Heart left ventricle (tissue), 16 donors: Measurements from ENCODE around the gene ITPR2. TPM values are rescaled to one million over a fixed set of nuclear protein-coding genes. Genes with fewer than 3 reads are reported as not detected.

Experiments used
- ATAC-seq, 4 donors: fragments of 200-7000 bp; cut with Tn5 transposase; one replicate each; pipeline ENCODE4 v1.9.1; 2020 to 2022; ENCODE audit warnings: moderate library complexity in 4 of 4, mild to moderate bottlenecking in 3 of 4, moderate number of reproducible peaks in 1 of 4
- DNase-seq, 5 donors: peaks; one replicate each; pipeline ENCODE4 v3.0.0-alpha.2; 2020
- H3K27ac ChIP-seq, 12 donors: fragments of 200-600 bp; sonication (generic) in 4 of 12; one replicate each; pipeline versions ENCODE4 v1.5.0 to v1.8.0; 2016 to 2022; ENCODE audit warnings: mild to moderate bottlenecking in 2 of 12
- H3K27me3 ChIP-seq, 9 donors: fragments of 200-600 bp; sonication (generic) in 2 of 9; one replicate each; pipeline versions ENCODE4 v1.5.1 to v1.8.0; 2016 to 2022; ENCODE audit warnings: mild to moderate bottlenecking in 3 of 9
- H3K36me3 ChIP-seq, 9 donors: fragments of 200-600 bp; sonication (generic) in 2 of 9; one replicate each; pipeline versions ENCODE4 v1.5.0 to v1.8.0; 2018 to 2022; ENCODE audit warnings: mild to moderate bottlenecking in 2 of 9
- H3K4me1 ChIP-seq, 12 donors: fragments of 200-600 bp; sonication (generic) in 4 of 12; one replicate each; pipeline versions ENCODE4 v1.5.0 to v1.8.0; 2016 to 2022; ENCODE audit warnings: mild to moderate bottlenecking in 3 of 12
- H3K4me3 ChIP-seq, 12 donors: fragments of 200-600 bp; sonication (generic) in 4 of 12; one replicate each; pipeline versions ENCODE4 v1.5.0 to v1.8.0; 2017 to 2022; ENCODE audit warnings: mild to moderate bottlenecking in 9 of 12, moderate library complexity in 4 of 12
- H3K9me3 ChIP-seq, 12 donors: fragments of 200-600 bp; sonication (generic) in 4 of 12; one replicate each; pipeline versions ENCODE4 v1.5.0 to v1.8.0; 2016 to 2022; ENCODE audit warnings: mild to moderate bottlenecking in 1 of 12
- POLR2A ChIP-seq, 2 donors: fragments of 450-650 bp; IDR thresholded peaks; one replicate each; pipeline ENCODE4 v1.6.1; 2017; ENCODE audit warnings: antibody characterized with exemption in 2 of 2, mild to moderate bottlenecking in 2 of 2, moderate library complexity in 2 of 2
- WGBS, 4 donors: extraction: QIAGEN DNeasy Blood & Tissue Kit in 2 of 4; methylation state at CpG; one replicate each; pipeline versions ENCODE4 v1.1.5 to v1.1.7; 2013 to 2018; 5-methylcytosine and 5-hydroxymethylcytosine counted together
- intact Hi-C, 10 donors: fragments of 100-400 bp; cut with DNase I; formaldehyde crosslinking; loops; one replicate each; pipeline versions ENCODE4 v1.11.1 to v1.14.2; 2022
- polyA plus RNA-seq, 2 donors: library from polyadenylated mRNA; stranded (reverse); fragments of 200-250 nt; gene quantifications; one replicate each; pipeline ENCODE4 v1.2.3, GENCODE V29; 2013
- total RNA-seq, 9 donors: library from RNA; depleted of rRNA in 2 of 9; stranded (reverse); fragments of >200 nt in 2 of 9; fragmentation: NEBNext Ultra II Directional in 3 of 9; extraction: Animal tissue kit (Norgen Biotek cat#: 25700) in 3 of 9; gene quantifications; one replicate each; pipeline versions ENCODE4 v1.1.0 to v1.2.4, GENCODE V29; 2016 to 2023
- TF ChIP-seq, protein P1 (sequence below), 12 donors: fragments of 200-600 bp; sonication (generic) in 4 of 12; IDR thresholded peaks; one replicate each; pipeline versions ENCODE4 v1.5.0 to v1.8.0; 2018 to 2022; ENCODE audit warnings: antibody characterized with exemption in 12 of 12, mild to moderate bottlenecking in 5 of 12
- donor health status: ischemic (EF 13 %, LVEDD 7.1; RV severe dilation, severe dysfunction).
- donor health status: healthy with polysubstance abuse.
- donor health status: DM: no; HTN: yes; CAD: no.
- donor health status: DM: no; HTN: no; CAD: no.
- donor health status: ischemic (EF 25% LVEDD 6.9; RV normal size, moderate dysfunction).
- donor health status: ischemic (EF 25% LVEDD 5.7; RV mildly dilated, moderate dysfunction).
- donor health status: healthy.
- donor health status: DM: yes; HTN: yes; CAD: no.
- donor health status: ischemic (EF 35%, LVEDD 5.7; RV mildly dilated, moderate dysfunction).
- donor health status: nonischemic (EF 11% LVEDD 7.7; RV severe dilation, severe dysfunction).
- donor health status: DM: yes; HTN: yes; CAD: no.
- donor health status: PGD.
- donor health status: ischemic (EF 29% LVEDD 5.4; RV normal size, mild dysfunction).
- donor health status: nonischemic (EF 23%, LVEDD 6.1; RV moderate dilation, normal function).

ITPR2 gene
- total and polyA plus RNA-seq, 11 donors: 3.4 to 45.6 (median 11.8) TPM

DNA sequence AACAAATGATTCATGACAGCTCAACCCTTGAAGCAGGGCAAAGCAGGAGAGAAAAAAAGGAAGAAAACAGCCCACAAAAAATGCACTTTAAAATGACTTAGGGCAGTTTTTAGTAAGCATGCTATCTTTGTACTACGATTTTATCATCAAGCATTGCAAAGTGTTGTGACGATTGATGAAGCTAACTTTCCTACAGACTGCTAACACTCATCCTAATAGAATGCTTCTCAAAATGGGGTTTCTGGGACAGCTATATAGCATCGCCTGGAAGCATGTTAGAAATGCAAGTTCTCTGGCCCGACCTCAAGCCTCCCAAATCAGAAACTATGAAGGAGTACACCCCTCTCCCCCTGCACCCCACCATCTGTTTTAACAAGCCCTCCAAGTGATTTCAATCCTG is 381.2 kb downstream of the ITPR2 start:
- ATAC-seq: no peak
- peaks cover 0 to 18% (median 4%) of the 10 kb centered on the region in 12 donors for H3K4me1 ChIP-seq
- H3K27ac ChIP-seq: no peak overlapping the region
- no peaks in the 10 kb centered on the region for H3K27me3 ChIP-seq
- DNase-seq: no peak
- H3K36me3 ChIP-seq: no peaks in the 10 kb centered on the region
- TF ChIP-seq, protein P1, sequence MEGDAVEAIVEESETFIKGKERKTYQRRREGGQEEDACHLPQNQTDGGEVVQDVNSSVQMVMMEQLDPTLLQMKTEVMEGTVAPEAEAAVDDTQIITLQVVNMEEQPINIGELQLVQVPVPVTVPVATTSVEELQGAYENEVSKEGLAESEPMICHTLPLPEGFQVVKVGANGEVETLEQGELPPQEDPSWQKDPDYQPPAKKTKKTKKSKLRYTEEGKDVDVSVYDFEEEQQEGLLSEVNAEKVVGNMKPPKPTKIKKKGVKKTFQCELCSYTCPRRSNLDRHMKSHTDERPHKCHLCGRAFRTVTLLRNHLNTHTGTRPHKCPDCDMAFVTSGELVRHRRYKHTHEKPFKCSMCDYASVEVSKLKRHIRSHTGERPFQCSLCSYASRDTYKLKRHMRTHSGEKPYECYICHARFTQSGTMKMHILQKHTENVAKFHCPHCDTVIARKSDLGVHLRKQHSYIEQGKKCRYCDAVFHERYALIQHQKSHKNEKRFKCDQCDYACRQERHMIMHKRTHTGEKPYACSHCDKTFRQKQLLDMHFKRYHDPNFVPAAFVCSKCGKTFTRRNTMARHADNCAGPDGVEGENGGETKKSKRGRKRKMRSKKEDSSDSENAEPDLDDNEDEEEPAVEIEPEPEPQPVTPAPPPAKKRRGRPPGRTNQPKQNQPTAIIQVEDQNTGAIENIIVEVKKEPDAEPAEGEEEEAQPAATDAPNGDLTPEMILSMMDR (IDR thresholded peaks at IDR 0.05): no peak
- no peak for TF ChIP-seq POLR2A (IDR thresholded peaks at IDR 0.05)
- intact Hi-C loops: no loop called here
- WGBS, 4 donors: 55 to 65% (median 59%) methylated on average over 4 of the region's 4 CpGs
- H3K4me3 ChIP-seq: no peak overlapping the region
- no peaks in the 10 kb centered on the region for H3K9me3 ChIP-seq

DNA sequence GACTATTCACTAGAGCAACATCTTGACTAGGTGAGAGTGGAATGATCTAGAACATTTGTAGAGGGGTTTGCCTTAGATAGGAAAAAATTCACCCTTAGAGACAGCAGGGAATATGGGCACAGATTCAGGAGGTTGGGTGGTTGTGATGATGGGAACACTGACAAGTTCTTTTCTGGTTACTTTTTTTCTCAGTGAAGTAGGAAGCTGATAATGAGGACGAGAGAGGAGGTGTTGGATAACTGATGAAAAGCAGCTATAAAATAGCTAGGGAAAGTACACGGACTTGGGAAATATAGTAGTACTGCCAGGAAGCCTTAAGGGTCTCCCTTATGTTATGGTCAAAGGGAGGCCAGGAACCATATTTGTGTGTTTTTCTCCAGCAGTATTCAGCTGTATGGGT is 387.1 kb downstream of the ITPR2 start:
- no peaks in the 10 kb centered on the region for H3K9me3 ChIP-seq
- intact Hi-C loops: loop anchor here in 1 of 10 donors (10.0 kb wide), 1 partner anchor 209 kb away; no protein-coding TSS in a partner anchor

DNA sequence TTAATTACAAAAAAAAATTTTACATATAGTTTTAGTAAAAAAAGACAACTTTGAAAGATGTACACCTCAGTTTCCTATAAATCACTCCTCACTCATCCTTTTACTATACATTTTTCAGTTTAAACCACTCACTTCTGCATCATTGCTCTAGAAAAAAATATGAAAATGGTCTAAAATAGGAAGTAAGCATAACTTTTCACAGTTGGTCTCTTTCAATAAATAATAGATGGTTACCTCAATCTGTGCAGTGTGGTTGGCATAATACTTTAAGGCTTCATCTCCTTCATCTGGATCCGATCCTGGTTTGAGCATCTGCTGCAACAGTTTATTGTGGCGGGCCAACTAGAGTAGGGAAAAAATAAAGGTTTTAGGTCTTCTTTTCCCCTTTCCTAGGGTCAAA is 389.7 kb downstream of the ITPR2 start:
- no peak overlapping the region for H3K27ac ChIP-seq
- H3K36me3 ChIP-seq: peaks cover 0 to 47% (median 23%) of the 10 kb centered on the region in 9 donors
- WGBS, 4 donors: 93 to 99% (median 98%) methylated on average over 2 of the region's 2 CpGs
- no peaks in the 10 kb centered on the region for H3K27me3 ChIP-seq
- H3K9me3 ChIP-seq: no peaks in the 10 kb centered on the region
- intact Hi-C loops: loop anchor here in 1 of 10 donors (10.0 kb wide), 1 partner anchor 211 kb away; no protein-coding TSS in a partner anchor
- DNase-seq (no peak), ATAC-seq (no peak)
- peaks cover 0 to 6% (median 0%) of the 10 kb centered on the region in 12 donors for H3K4me1 ChIP-seq
- no peak overlapping the region for H3K4me3 ChIP-seq
- no peak for TF ChIP-seq POLR2A (IDR thresholded peaks at IDR 0.05)
- TF ChIP-seq, protein P1 (IDR thresholded peaks at IDR 0.05): no peak

More for the DNA sequence above, 387.1 kb downstream of the ITPR2 start:
- no peaks in the 10 kb centered on the region for H3K27me3 ChIP-seq
- no peak for TF ChIP-seq POLR2A (IDR thresholded peaks at IDR 0.05)
- TF ChIP-seq, protein P1 (IDR thresholded peaks at IDR 0.05): no peak
- WGBS, 4 donors: 39 to 59% (median 49%) methylated on average over 2 of the region's 2 CpGs
- peak overlapping the region in 1 of 12 donors; percentile 16 for H3K27ac ChIP-seq
- peaks cover 0 to 32% (median 19%) of the 10 kb centered on the region in 9 donors for H3K36me3 ChIP-seq
- H3K4me1 ChIP-seq: peaks cover 0 to 6% (median 0%) of the 10 kb centered on the region in 12 donors
- H3K4me3 ChIP-seq: no peak overlapping the region
- ATAC-seq (peak in 2 of 4 donors; percentile 39 to 77), DNase-seq (no peak)

DNA sequence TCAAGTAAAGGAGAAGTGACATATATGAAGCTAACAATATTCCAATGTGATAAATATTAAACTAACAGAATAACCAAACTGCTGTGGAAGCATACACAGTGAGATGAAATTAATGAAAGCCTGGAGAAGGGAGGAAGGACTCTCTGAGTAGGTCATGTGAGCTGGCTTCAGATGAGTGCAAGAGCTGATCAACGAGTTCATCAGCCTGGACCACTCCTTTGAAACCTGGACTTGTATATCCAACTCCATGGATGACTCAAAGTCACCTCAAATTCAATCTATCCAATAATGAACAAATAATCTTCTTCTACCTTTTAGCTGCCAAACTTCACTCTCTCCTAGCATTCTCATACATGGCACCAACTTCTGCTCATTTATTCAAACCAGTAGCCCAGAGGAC is 391.6 kb downstream of the ITPR2 start:
- Histone ChIP-seq H3K27ac (no peak overlapping the region), H3K36me3 (peaks cover 0 to 53% (median 25%) of the 10 kb centered on the region in 9 donors), H3K27me3 (no peaks in the 10 kb centered on the region), H3K4me3 (no peak overlapping the region), H3K4me1 (peaks cover 0 to 6% (median 0%) of the 10 kb centered on the region in 12 donors), H3K9me3 (no peaks in the 10 kb centered on the region)
- intact Hi-C loops: loop anchor here in 1 of 10 donors (10.0 kb wide), 1 partner anchor 213 kb away; no protein-coding TSS in a partner anchor
- WGBS, 4 donors: 90 to 98% (median 95%) methylated on average over 1 of the region's 1 CpG
- ATAC-seq (no peak), DNase-seq (no peak)
- no peak for TF ChIP-seq POLR2A (IDR thresholded peaks at IDR 0.05)
- TF ChIP-seq, protein P1 (IDR thresholded peaks at IDR 0.05): no peak
